Measurements from ENCODE around the gene LNPEP.

DNA sequence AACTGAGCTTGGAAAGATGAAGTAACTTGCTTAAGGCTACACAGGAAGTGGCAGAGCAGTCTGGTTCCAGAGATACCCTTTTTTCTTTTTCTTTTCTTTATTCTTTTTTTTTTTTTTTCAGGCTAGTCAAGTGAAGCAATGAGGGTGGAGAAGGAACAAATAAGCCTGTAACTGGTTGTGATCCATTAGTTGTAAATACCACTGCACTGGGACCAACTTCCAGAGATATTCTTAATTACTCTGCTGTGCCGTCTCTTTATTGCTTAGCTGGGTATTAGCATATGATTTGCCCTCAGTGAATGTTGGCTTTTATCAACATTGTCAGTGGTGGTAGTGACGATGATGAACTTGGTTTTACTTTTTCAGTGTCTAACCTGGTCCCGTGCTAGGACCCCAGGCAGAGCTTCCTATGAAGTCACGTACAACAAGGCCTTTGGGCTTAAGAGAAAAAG is 26.7 kb downstream of the LNPEP start:
- no peak for TF ChIP-seq CTCF (conservative IDR thresholded peaks at IDR 0.05; ENCODE audit: low read length)
- TF ChIP-seq EZH2phosphoT487 (IDR thresholded peaks at IDR 0.05; ENCODE audit: borderline replicate concordance, low read depth, low read length), result no peak

All from OCI-LY7 (cell line).